CD1c-positive myeloid dendritic cell (primary cell): Measurements from ENCODE around the gene ITGAV.

Experiments used
- DNase-seq: peaks from one replicate; pipeline ENCODE4 v3.0.0-alpha.2; 2016; ENCODE audit errors: extremely low spot score

ITGAV gene

DNA sequence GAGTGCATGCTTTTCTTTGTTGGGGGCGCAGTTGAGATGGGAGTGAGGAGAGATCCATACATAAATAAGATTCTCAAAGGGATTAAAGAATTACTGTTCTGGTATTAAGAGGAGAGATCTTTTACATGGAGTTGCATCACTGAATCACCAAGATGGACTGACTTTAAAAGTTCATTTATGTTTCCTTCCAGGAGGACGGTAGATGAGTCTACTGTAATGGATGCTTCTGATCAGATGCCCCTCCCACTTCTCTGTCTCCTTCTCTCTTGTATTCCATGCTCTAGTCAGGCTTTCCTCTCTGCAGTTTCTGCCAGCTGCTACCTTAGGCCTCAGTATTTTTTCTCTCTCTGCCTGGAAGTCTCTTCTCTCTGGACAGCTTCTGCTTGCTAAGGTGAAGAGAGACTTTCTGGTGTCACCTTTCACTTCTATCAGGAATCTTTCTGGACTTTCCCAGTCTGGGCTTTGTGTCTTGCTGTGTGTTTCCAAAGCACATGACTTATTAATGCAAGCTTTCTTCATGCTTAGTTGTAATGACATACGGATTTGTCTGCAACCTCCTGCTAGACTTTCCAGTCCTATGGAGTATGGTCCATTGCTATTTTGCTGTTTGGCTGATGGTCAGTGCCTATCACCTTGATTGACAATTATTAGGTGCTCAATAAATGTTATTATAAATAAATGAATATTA, 127.6 kb downstream of the ITGAV start:
- no peak for DNase-seq

DNA sequence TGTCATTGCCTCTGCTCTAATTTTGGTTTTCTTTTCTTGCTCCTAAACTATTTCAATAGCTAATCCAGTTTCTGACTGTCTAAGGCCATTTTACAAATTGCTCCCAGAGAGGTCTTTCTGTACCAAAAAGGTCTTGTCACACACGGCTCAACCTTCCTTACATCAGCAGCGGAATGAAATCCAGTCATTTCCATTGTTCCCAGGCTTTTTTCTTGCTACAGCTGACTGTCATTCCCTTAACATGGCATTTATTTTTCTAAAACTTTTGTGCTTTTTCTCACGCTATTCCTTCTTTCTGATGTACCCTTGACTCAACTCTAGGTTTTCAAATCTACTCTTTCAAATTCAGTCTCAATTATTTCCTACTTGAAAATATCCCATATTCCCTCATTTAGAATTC, 128.3 kb downstream of the ITGAV start:
- DNase-seq: no peak

DNA sequence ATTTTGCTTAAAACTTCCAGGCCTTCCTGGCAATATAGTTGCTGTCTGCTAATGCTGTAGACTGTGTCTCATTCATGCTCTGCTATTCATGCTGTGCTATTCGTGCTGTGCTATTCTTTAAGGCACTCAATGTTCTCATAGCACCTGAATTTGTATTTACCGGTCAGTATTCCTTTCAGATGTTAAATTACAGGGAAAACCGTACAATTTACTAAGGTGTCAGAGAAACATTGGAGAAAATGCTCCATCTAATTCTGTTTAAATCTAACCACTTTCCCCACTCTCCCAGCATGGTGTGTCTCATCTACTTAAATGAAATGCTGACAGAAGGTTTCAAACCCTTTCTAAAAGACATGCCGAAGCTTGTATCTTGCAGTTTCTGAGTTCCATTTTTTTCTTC, 129.0 kb downstream of the ITGAV start:
- DNase-seq: no peak

DNA sequence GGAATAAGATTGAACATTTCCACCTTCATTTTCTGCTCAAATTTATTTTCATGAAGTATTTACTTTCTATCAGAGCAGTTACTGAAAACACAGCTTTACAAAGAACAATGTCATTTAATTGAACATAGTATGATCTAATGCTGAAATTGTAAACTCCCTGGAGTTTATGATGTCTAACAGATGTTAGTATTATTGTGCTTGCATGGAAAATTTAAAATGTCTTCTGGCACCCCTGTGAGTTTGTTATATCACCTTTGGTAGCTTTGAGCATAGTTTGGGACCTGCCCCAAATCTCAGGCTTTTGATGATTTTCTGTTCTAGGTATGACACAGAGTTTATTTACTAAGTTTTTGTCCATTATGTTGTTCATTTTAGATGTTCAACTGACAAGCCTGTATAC, 132.1 kb downstream of the ITGAV start:
- no peak for DNase-seq

DNA sequence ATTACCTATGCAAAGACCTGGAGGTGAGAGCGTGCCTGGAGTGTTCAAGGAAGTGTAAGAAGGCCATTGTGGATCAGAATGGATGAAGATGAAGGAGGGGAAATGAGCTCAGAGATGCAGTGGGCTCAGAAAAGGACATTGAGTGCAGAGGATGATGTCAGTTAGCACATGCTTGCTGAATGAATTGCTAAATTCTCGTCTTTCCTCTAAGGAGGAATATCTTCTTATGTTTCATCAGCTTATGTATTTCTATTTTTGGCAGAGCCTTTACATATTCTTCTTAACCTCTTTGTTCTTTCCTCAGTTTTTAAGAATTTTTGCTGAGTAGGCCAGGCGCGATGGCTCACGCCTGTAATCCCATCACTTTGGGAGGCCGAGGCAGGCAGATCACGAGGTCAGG, 134.9 kb downstream of the ITGAV start:
- DNase-seq: no peak

DNA sequence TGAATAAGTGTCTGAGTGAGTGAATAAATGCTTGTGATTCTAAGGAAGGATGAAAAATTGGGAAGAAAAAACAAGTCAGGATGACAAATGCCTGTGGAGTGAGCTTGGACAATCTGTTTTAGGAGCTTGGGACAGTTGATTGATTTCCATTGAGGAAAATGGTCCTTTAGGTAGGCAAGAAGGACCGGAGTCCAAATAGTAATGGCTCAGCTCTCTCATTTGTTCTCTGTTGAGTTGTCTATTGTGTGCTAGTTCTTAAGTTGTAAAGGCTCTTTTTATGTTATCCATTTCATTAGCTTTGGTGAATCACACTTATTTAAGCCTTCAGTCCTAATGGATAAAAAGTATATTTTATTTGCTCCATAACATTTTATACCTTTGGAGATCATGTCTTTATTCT, 135.9 kb downstream of the ITGAV start:
- DNase-seq: no peak

DNA sequence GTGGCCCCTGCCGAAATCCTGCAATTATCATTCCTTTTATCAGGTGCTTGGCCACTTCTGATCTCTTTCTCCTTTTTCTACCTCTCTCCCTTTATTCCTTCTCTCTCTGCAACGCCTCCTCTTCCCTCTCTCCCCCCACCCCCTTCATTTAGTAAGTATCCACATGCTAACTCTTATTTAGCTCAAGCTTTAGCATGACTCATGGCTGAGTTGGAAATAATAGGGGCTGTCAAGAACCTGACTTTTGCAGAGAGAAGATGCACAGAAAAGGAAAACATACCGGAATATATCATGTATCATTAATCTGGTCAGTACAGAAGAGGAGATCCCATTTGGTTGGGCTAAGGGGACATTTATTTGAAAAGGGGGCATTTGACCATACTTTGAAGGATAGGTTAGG, 137.1 kb downstream of the ITGAV start:
- DNase-seq: no peak

DNA sequence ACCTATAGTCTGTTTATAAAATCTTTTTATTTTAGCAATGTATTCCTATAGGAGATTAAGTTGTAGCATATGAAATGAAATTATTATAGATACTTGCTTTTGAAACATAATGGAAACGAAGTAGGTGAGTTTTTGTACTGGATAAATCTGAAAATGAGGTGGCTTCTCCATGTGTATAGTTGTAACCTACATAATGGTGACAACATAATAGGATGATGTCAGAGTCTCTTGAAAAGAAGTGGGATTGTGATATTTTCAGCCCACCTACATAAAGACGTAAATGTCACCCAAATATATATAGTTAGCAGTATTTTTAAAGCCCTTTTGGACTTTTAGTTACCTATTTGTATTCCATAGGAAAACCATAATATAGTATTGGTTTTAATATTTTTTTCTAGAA, 138.8 kb downstream of the ITGAV start:
- no peak for DNase-seq
